Stomach (tissue), 9 donors: Measurements from ENCODE around the gene CLSTN1. TPM values are rescaled to one million over a fixed set of nuclear protein-coding genes. Genes with fewer than 3 reads are reported as not detected.

Source experiments
- DNase-seq, 2 donors: peaks; one replicate each; pipeline versions ENCODE4 v3.0.0 to v3.0.0-alpha.2; 2013 to 2019
- H3K27ac ChIP-seq, 5 donors: fragments of 200-600 bp in 4 of 5; sonication (generic) in 4 of 5; one replicate each; pipeline ENCODE4 v1.5.1; 2013 to 2019; ENCODE audit warnings: mild to moderate bottlenecking in 1 of 5, moderate library complexity in 1 of 5
- H3K27me3 ChIP-seq, 3 donors: fragments of 200-600 bp; sonication (generic); one replicate each; pipeline ENCODE4 v1.5.1; 2017 to 2019; ENCODE audit warnings: mixed run types in 1 of 3
- H3K36me3 ChIP-seq, 4 donors: fragments of 200-600 bp; sonication (generic); 1 replicate in 3 of 4; 2 replicates in 1 of 4; pipeline ENCODE4 v1.5.1; 2016 to 2019
- H3K4me1 ChIP-seq, 4 donors: fragments of 200-600 bp; sonication (generic); one replicate each; pipeline ENCODE4 v1.5.1; 2016 to 2019
- H3K4me3 ChIP-seq, 4 donors: fragments of 200-600 bp; sonication (generic) in 3 of 4; one replicate each; pipeline ENCODE4 v1.5.1; 2016 to 2019; ENCODE audit warnings: mild to moderate bottlenecking in 1 of 4
- H3K9me3 ChIP-seq, 4 donors: fragments of 200-600 bp; sonication (generic); one replicate each; pipeline ENCODE4 v1.5.1; 2016 to 2019
- CTCF ChIP-seq, 7 experiments: fragments of 450-650 bp in 4 of 7; fragments of 200-600 bp in 3 of 7; sonication (generic) in 3 of 7; IDR thresholded peaks; one replicate each; pipeline ENCODE4 v1.5.1; 2016 to 2019; ENCODE audit warnings: antibody characterized with exemption in 7 of 7, control low read depth in 2 of 7, mild to moderate bottlenecking in 1 of 7
- EP300 ChIP-seq: sonication (generic); formaldehyde crosslinking; IDR thresholded peaks from one replicate; pipeline ENCODE4 v1.6.1; 2017; ENCODE audit warnings: antibody characterized with exemption
- POLR2A ChIP-seq, 4 donors: fragments of 450-650 bp; IDR thresholded peaks; one replicate each; pipeline ENCODE4 v1.6.1; 2016; ENCODE audit warnings: antibody characterized with exemption in 4 of 4, control low read depth in 2 of 4, mild to moderate bottlenecking in 1 of 4, moderate library complexity in 1 of 4
- POLR2AphosphoS5 ChIP-seq, 3 donors: sonication (generic); formaldehyde crosslinking; IDR thresholded peaks; one replicate each; pipeline ENCODE4 v1.6.1; 2016; ENCODE audit warnings: antibody characterized with exemption in 3 of 3
- WGBS, 5 donors: extraction: QIAGEN DNeasy Blood & Tissue Kit in 3 of 5; methylation state at CpG; one replicate each; pipeline versions ENCODE4 v1.1.5 to v1.1.7; 2013 to 2018; 5-methylcytosine and 5-hydroxymethylcytosine counted together
- intact Hi-C: fragments of 100-400 bp; cut with DNase I; formaldehyde crosslinking; loops from one replicate; pipeline ENCODE4 v1.15.1; 2023; ENCODE audit warnings: low total_unique reads
- polyA plus RNA-seq, 3 donors: library from polyadenylated mRNA; stranded (reverse); fragments of 200-250 nt; gene quantifications; one replicate each; pipeline ENCODE4 v1.2.3, GENCODE V29; 2013
- total RNA-seq, 5 donors: library from RNA; depleted of rRNA; stranded (reverse); fragments of >200 nt; gene quantifications; one replicate each; pipeline versions ENCODE4 v1.1.0 to v1.2.3, GENCODE V29; 2014 to 2016
- donor health status: healthy with polysubstance abuse.
- donor health status: Bipolar disorder and iron deficiency.
- donor health status: healthy.

CLSTN1 gene
- total and polyA plus RNA-seq, 8 donors: 10.5 to 156 (median 30.9) TPM

- Histone ChIP-seq H3K27me3 (no peaks in the 10 kb centered on the region), H3K4me3 (no peak overlapping the region), H3K27ac (no peak overlapping the region), H3K36me3 (peaks cover 4 to 62% (median 27%) of the 10 kb centered on the region in 4 donors), H3K9me3 (peaks cover 0 to 6% (median 0%) of the 10 kb centered on the region in 4 donors), H3K4me1 (peaks cover 0 to 9% (median 0%) of the 10 kb centered on the region in 4 donors)
- intact Hi-C loops: no loop called here
- TF ChIP-seq POLR2A (IDR thresholded peaks at IDR 0.05): no peak
- no peak for DNase-seq
- WGBS, 5 donors: 88 to 95% (median 91%) methylated on average over 8 of the region's 8 CpGs
Observed at GRCh38 chr1:9852004-9852403, 28.2 kb upstream of the CLSTN1 start.

GRCh38 chr1:9850442-9851162 lies 26.8 kb upstream of the CLSTN1 start:
- intact Hi-C loops: no loop called here
- no peak for DNase-seq
- 64 to 85% (median 78%) methylated on average over 9 to 18 of the region's 18 CpGs for WGBS, 5 donors
- no peak overlapping the region for H3K4me3 ChIP-seq
- peaks cover 0 to 6% (median 0%) of the 10 kb centered on the region in 4 donors for H3K9me3 ChIP-seq
- TF ChIP-seq POLR2A (IDR thresholded peaks at IDR 0.05) (no peak), EP300 (no peak), CTCF (IDR thresholded peaks at IDR 0.05) (no peak), POLR2AphosphoS5 (IDR thresholded peaks at IDR 0.05) (no peak)
- H3K4me1 ChIP-seq: peaks cover 0 to 9% (median 0%) of the 10 kb centered on the region in 4 donors
- peaks cover 4 to 56% (median 27%) of the 10 kb centered on the region in 4 donors for H3K36me3 ChIP-seq
- H3K27ac ChIP-seq: no peak overlapping the region
- no peaks in the 10 kb centered on the region for H3K27me3 ChIP-seq

DNA sequence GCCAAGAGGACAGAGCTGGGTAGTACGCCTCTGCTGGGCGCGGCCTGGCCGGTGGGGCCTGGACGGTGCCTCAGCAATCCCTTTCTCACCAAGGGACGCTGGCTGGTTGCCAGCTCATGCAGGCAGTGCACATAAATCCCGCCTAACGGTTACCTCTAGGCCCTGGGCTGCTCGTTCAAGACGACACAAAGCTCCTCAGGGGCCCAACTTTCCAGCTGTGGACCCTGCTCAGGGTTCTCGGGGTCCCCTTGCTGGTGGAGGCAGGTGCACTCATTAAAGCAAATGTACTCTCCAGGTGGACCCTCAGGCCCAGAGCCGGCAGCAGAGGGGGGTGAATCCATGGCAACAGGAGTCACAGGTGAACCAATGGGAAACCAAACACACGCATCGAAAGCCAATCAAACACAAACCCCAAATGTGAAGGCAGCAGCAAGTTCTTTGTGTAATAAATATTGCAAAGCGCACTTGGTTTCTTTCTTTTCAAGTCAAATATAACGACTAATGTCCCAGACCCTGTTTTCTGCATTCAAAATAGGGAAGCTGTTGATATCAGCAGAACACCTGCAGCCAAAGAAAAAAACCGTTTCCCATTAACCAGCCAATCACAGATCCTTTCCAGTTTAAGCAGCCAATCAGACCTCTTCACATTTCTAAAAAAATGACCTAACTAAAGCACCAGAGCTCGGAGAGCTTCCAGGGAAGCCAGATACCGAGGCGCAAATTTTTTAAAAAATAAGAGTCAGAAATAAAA lies 26.1 kb upstream of the CLSTN1 start:
- H3K9me3 ChIP-seq: peaks cover 0 to 6% (median 0%) of the 10 kb centered on the region in 4 donors
- DNase-seq: no peak
- peaks cover 4 to 53% (median 27%) of the 10 kb centered on the region in 4 donors for H3K36me3 ChIP-seq
- 70 to 81% (median 77%) methylated on average over 18 to 20 of the region's 20 CpGs for WGBS, 5 donors
- TF ChIP-seq POLR2A (IDR thresholded peaks at IDR 0.05): no peak
- H3K27ac ChIP-seq: no peak overlapping the region
- peaks cover 0 to 9% (median 0%) of the 10 kb centered on the region in 4 donors for H3K4me1 ChIP-seq
- no peak overlapping the region for H3K4me3 ChIP-seq
- H3K27me3 ChIP-seq: no peaks in the 10 kb centered on the region
- intact Hi-C loops: no loop called here

- intact Hi-C loops: no loop called here
- WGBS, 5 donors: 31 to 54% (median 44%) methylated on average over 8 of the region's 8 CpGs
- Histone ChIP-seq H3K36me3 (peaks cover 4 to 36% (median 18%) of the 10 kb centered on the region in 4 donors), H3K27me3 (no peaks in the 10 kb centered on the region), H3K27ac (no peak overlapping the region), H3K9me3 (no peaks in the 10 kb centered on the region), H3K4me3 (no peak overlapping the region), H3K4me1 (peaks cover 9 to 23% (median 14%) of the 10 kb centered on the region in 4 donors)
- DNase-seq: peak in 1 of 2 donors; percentile 64
- TF ChIP-seq POLR2A (IDR thresholded peaks at IDR 0.05) (no peak), EP300 (no peak), POLR2AphosphoS5 (IDR thresholded peaks at IDR 0.05) (no peak), CTCF (IDR thresholded peaks at IDR 0.05) (no peak)
Observed at GRCh38 chr1:9848022-9848421, 24.3 kb upstream of the CLSTN1 start.

- peaks cover 4 to 34% (median 17%) of the 10 kb centered on the region in 4 donors for H3K36me3 ChIP-seq
- no peak overlapping the region for H3K4me3 ChIP-seq
- no peaks in the 10 kb centered on the region for H3K27me3 ChIP-seq
- DNase-seq: no peak
- intact Hi-C loops: no loop called here
- 88 to 97% (median 95%) methylated on average over 2 of the region's 2 CpGs for WGBS, 5 donors
- TF ChIP-seq POLR2AphosphoS5 (IDR thresholded peaks at IDR 0.05): no peak
- no peak for TF ChIP-seq CTCF (IDR thresholded peaks at IDR 0.05)
- no peak for TF ChIP-seq EP300
- no peak for TF ChIP-seq POLR2A (IDR thresholded peaks at IDR 0.05)
- H3K27ac ChIP-seq: no peak overlapping the region
- no peaks in the 10 kb centered on the region for H3K9me3 ChIP-seq
- peaks cover 11 to 30% (median 20%) of the 10 kb centered on the region in 4 donors for H3K4me1 ChIP-seq
Observed at GRCh38 chr1:9847269-9847668, 23.5 kb upstream of the CLSTN1 start.
